Sigmoid colon (tissue), 7 donors: ENCODE results near the gene NTNG2. TPM values are rescaled to one million over a fixed set of nuclear protein-coding genes. Genes with fewer than 3 reads are reported as not detected.

Experiments used
- DNase-seq: peaks from one replicate; pipeline ENCODE4 v3.0.0-alpha.2; 2019
- H3K27ac ChIP-seq, 4 donors: fragments of 200-600 bp; sonication (generic); one replicate each; pipeline ENCODE4 v1.5.1; 2016 to 2019; ENCODE audit warnings: mild to moderate bottlenecking in 1 of 4
- H3K27me3 ChIP-seq, 3 donors: fragments of 200-600 bp; sonication (generic); one replicate each; pipeline ENCODE4 v1.5.1; 2019; ENCODE audit warnings: mild to moderate bottlenecking in 1 of 3
- H3K36me3 ChIP-seq, 4 donors: fragments of 200-600 bp; sonication (generic); one replicate each; pipeline ENCODE4 v1.5.1; 2016 to 2019
- H3K4me1 ChIP-seq, 4 donors: fragments of 200-600 bp; sonication (generic); one replicate each; pipeline ENCODE4 v1.5.1; 2017 to 2019
- H3K4me3 ChIP-seq, 4 donors: fragments of 200-600 bp; sonication (generic); one replicate each; pipeline ENCODE4 v1.5.1; 2017 to 2019; ENCODE audit warnings: mild to moderate bottlenecking in 2 of 4, moderate library complexity in 1 of 4
- H3K9me3 ChIP-seq, 4 donors: fragments of 200-600 bp in 3 of 4; sonication (generic) in 3 of 4; one replicate each; pipeline versions ENCODE4 v1.5.1 to v1.6.1; 2013 to 2019
- EP300 ChIP-seq, 4 donors: sonication (generic); formaldehyde crosslinking; IDR thresholded peaks; one replicate each; pipeline ENCODE4 v1.6.1; 2017; ENCODE audit warnings: antibody characterized with exemption in 4 of 4
- POLR2A ChIP-seq, 2 donors: fragments of 450-650 bp; IDR thresholded peaks; one replicate each; pipeline ENCODE4 v1.6.1; 2016; ENCODE audit warnings: antibody characterized with exemption in 2 of 2, mild to moderate bottlenecking in 2 of 2, moderate library complexity in 2 of 2
- POLR2AphosphoS5 ChIP-seq, 4 donors: sonication (generic); formaldehyde crosslinking; IDR thresholded peaks; one replicate each; pipeline ENCODE4 v1.6.1; 2017; ENCODE audit warnings: antibody characterized with exemption in 4 of 4
- WGBS, 2 donors: extraction: QIAGEN DNeasy Blood & Tissue Kit; methylation state at CpG; one replicate each; pipeline ENCODE4 v1.1.7; 2013; 5-methylcytosine and 5-hydroxymethylcytosine counted together
- intact Hi-C: fragments of 100-400 bp; cut with DNase I; formaldehyde crosslinking; loops from one replicate; pipeline ENCODE4 v1.15.1; 2023
- polyA plus RNA-seq, 3 donors: library from polyadenylated mRNA; stranded (reverse); fragments of 200-250 nt; gene quantifications; one replicate each; pipeline ENCODE4 v1.2.3, GENCODE V29; 2013
- total RNA-seq, 4 donors: library from RNA; depleted of rRNA; stranded (reverse); fragments of >200 nt; gene quantifications; one replicate each; pipeline ENCODE4 v1.1.0, GENCODE V29; 2016
- TF ChIP-seq, protein P1 (sequence below), 4 experiments: fragments of 450-650 bp in 3 of 4; fragments of 200-600 bp in 1 of 4; IDR thresholded peaks; one replicate each; pipeline ENCODE4 v1.5.1; 2016 to 2019; ENCODE audit warnings: antibody characterized with exemption in 4 of 4, mild to moderate bottlenecking in 3 of 4, moderate library complexity in 2 of 4
- donor health status: healthy with polysubstance abuse.
- donor health status: Bipolar disorder and iron deficiency.
- donor health status: healthy.

NTNG2 gene
- total and polyA plus RNA-seq, 7 donors: 0.28 to 12.0 (median 0.55) TPM; not detected in 1

GRCh38 chr9:132197315-132197714 is 35.5 kb downstream of the NTNG2 start:
- H3K36me3 ChIP-seq: no peaks in the 10 kb centered on the region
- no peak overlapping the region for H3K4me3 ChIP-seq
- intact Hi-C loops: no loop called here
- H3K27me3 ChIP-seq: peaks cover 3 to 20% (median 10%) of the 10 kb centered on the region in 3 donors
- TF ChIP-seq EP300 (IDR thresholded peaks at IDR 0.05) (no peak), POLR2AphosphoS5 (IDR thresholded peaks at IDR 0.05) (no peak), POLR2A (IDR thresholded peaks at IDR 0.05) (no peak)
- TF ChIP-seq, protein P1, sequence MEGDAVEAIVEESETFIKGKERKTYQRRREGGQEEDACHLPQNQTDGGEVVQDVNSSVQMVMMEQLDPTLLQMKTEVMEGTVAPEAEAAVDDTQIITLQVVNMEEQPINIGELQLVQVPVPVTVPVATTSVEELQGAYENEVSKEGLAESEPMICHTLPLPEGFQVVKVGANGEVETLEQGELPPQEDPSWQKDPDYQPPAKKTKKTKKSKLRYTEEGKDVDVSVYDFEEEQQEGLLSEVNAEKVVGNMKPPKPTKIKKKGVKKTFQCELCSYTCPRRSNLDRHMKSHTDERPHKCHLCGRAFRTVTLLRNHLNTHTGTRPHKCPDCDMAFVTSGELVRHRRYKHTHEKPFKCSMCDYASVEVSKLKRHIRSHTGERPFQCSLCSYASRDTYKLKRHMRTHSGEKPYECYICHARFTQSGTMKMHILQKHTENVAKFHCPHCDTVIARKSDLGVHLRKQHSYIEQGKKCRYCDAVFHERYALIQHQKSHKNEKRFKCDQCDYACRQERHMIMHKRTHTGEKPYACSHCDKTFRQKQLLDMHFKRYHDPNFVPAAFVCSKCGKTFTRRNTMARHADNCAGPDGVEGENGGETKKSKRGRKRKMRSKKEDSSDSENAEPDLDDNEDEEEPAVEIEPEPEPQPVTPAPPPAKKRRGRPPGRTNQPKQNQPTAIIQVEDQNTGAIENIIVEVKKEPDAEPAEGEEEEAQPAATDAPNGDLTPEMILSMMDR (IDR thresholded peaks at IDR 0.05): no peak
- no peak overlapping the region for H3K27ac ChIP-seq
- 87 to 91% methylated on average over 6 of the region's 6 CpGs for WGBS, 2 donors
- H3K9me3 ChIP-seq: no peaks in the 10 kb centered on the region
- no peak for DNase-seq
- H3K4me1 ChIP-seq: no peaks in the 10 kb centered on the region

DNA sequence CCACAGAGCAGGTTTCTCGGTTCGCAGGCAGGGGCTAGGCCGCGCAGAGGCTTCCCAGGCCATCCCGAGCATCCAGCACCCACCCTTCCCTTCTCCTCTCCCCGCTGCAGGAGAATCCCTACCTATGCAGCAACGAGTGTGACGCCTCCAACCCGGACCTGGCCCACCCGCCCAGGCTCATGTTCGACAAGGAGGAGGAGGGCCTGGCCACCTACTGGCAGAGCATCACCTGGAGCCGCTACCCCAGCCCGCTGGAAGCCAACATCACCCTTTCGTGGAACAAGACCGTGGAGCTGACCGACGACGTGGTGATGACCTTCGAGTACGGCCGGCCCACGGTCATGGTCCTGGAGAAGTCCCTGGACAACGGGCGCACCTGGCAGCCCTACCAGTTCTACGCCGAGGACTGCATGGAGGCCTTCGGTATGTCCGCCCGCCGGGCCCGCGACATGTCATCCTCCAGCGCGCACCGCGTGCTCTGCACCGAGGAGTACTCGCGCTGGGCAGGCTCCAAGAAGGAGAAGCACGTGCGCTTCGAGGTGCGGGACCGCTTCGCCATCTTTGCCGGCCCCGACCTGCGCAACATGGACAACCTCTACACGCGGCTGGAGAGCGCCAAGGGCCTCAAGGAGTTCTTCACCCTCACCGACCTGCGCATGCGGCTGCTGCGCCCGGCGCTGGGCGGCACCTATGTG is 36.1 kb downstream of the NTNG2 start:
- H3K27ac ChIP-seq: no peak overlapping the region
- no peak for DNase-seq
- H3K9me3 ChIP-seq: no peaks in the 10 kb centered on the region
- H3K27me3 ChIP-seq: peaks cover 4 to 19% (median 10%) of the 10 kb centered on the region in 3 donors
- no peaks in the 10 kb centered on the region for H3K36me3 ChIP-seq
- WGBS, 2 donors: 95 to 96% methylated on average over 58 of the region's 58 CpGs
- intact Hi-C loops: no loop called here
- no peak for TF ChIP-seq POLR2A (IDR thresholded peaks at IDR 0.05)
- no peak for TF ChIP-seq POLR2AphosphoS5 (IDR thresholded peaks at IDR 0.05)
- TF ChIP-seq EP300 (IDR thresholded peaks at IDR 0.05): no peak
- TF ChIP-seq, protein P1 (IDR thresholded peaks at IDR 0.05): no peak
- H3K4me1 ChIP-seq: no peaks in the 10 kb centered on the region
- no peak overlapping the region for H3K4me3 ChIP-seq

- no peaks in the 10 kb centered on the region for H3K4me1 ChIP-seq
- no peaks in the 10 kb centered on the region for H3K36me3 ChIP-seq
- DNase-seq: no peak
- intact Hi-C loops: no loop called here
- H3K9me3 ChIP-seq: no peaks in the 10 kb centered on the region
- H3K27me3 ChIP-seq: peaks cover 4 to 19% (median 10%) of the 10 kb centered on the region in 3 donors
- H3K4me3 ChIP-seq: no peak overlapping the region
- H3K27ac ChIP-seq: no peak overlapping the region
- TF ChIP-seq POLR2AphosphoS5 (IDR thresholded peaks at IDR 0.05) (no peak), EP300 (IDR thresholded peaks at IDR 0.05) (no peak), POLR2A (IDR thresholded peaks at IDR 0.05) (no peak)
- TF ChIP-seq, protein P1 (IDR thresholded peaks at IDR 0.05): no peak
- WGBS, 2 donors: 95% methylated on average over 4 of the region's 4 CpGs
Measured at GRCh38 chr9:132199056-132199455, 37.2 kb downstream of the NTNG2 start.

- no peak overlapping the region for H3K4me3 ChIP-seq
- peaks cover 4 to 19% (median 10%) of the 10 kb centered on the region in 3 donors for H3K27me3 ChIP-seq
- TF ChIP-seq POLR2AphosphoS5 (IDR thresholded peaks at IDR 0.05) (no peak), EP300 (IDR thresholded peaks at IDR 0.05) (no peak), POLR2A (IDR thresholded peaks at IDR 0.05) (no peak)
- TF ChIP-seq, protein P1 (IDR thresholded peaks at IDR 0.05): no peak
- no peak overlapping the region for H3K27ac ChIP-seq
- H3K36me3 ChIP-seq: no peaks in the 10 kb centered on the region
- intact Hi-C loops: no loop called here
- no peak for DNase-seq
- 71 to 77% methylated on average over 4 of the region's 4 CpGs for WGBS, 2 donors
- peaks cover 0 to 4% (median 0%) of the 10 kb centered on the region in 4 donors for H3K9me3 ChIP-seq
- H3K4me1 ChIP-seq: no peaks in the 10 kb centered on the region
Measured at GRCh38 chr9:132200706-132201105, 38.8 kb downstream of the NTNG2 start.
